Measurements from ENCODE around the gene GATM.
"Not testable (repeated sequence)": the region's sequence is repeated elsewhere in the genome, so short reads cannot be mapped to it uniquely, and the experiment has no call there.

GATM gene

DNA sequence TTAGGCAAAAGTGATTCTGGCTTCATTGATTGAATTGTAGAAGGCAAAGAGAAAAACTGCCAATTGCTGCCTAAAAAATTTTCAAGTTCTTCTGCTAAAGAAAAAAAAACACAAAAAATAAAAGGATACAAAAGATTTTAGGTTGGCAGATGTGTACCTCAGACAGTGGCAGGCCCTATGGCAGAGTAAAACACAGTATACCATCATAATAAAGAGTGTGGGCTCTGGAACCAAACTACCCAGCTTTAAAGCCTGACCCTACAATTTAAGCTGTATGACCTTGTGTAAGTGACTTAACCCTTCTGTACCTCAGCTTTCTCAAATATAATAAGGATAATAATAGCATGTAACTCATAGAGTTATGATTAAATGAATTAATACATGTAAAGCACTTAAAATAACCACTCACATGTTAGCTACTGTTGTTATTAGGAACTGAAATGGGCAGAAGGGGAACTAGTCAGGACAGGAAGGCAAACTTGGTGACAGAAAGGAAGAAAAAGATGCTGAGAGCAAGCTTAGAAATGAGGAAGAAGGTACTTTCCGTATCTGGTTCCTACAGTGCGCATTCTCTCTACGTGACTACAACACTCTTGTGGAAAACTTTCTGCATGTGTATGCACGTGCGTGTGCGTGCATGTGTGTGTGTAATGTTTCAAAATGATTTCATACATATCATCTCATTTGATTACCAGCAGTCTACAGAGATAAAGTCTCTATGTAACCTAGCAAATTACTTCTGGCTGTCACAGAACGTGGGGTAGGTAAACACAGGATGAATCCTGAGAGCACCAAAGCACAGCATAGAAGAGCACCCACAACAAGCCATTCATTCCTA, 13.6 kb upstream of the GATM start:
- in situ Hi-C loops (cut with MboI; ENCODE audit: low sequenced_read_pairs): no loop called here

DNA sequence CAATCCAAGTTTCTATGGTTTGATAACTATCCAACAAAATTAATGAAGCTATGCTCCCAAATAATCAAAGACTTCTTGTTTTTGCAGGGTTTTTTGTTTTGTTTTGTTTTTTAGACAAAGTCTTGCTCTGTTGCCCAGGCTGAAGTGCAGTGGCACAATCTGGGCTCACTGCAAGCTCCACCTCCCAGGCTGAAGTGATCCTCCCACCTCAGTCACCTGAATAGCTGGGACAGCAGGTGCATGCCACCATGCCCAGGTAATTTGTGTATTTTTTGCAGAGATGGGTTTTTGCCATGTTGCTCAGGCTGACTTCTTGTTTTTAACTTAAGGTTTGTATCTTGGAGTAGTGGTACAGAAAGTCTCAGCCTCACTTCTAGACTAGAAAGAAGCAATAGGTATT, 11.0 kb upstream of the GATM start:
- in situ Hi-C loops (cut with MboI; ENCODE audit: low sequenced_read_pairs): no loop called here

- in situ Hi-C loops (cut with MboI; ENCODE audit: low sequenced_read_pairs): no loop called here
Measured at GRCh38 chr15:45387380-45388007, 9.2 kb upstream of the GATM start.

GRCh38 chr15:45386974-45387373, 8.6 kb upstream of the GATM start:
- in situ Hi-C loops (cut with MboI; ENCODE audit: low sequenced_read_pairs): no loop called here

- in situ Hi-C loops (cut with MboI; ENCODE audit: low sequenced_read_pairs): no loop called here
Measured at GRCh38 chr15:45386420-45386819, 8.1 kb upstream of the GATM start.

DNA sequence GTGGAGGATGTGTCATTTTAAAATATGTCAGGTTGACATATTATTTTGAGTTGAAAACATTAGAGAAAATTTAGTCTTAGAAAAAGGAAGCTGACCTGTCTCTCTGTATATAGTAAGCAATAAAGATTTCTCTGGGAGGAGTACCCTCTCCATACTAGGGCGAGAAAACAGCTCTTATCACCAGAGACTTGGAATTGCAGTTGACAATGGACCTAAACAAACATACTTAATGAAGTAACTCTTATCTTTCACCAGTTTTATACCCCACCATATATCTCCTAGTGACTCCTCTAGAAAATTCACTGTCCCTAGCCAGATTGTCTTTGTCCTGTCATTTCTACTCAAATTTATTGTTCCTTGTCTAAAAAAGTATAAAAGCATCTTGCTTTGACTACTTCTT, 7.2 kb upstream of the GATM start:
- in situ Hi-C loops (cut with MboI; ENCODE audit: low sequenced_read_pairs): no loop called here

DNA sequence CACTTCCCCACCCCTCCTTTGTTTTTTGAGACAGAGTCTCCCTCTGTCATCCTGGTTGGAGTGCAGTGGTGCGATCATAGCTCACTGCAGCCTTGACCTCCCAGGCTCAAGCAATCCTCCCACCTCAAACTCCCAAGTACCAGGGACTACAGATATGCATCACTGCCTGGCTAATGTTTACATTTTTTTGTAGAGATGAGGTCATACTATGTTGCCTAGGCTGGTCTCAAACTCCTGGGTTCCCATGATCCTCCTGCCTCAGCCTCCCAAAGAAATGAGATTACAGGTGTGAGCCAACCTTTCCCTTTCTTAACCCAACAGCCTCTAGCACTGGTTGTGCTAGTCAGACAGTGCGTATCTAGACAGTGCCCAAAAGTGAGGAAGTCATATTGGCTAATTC, 6.4 kb upstream of the GATM start:
- in situ Hi-C loops (cut with MboI; ENCODE audit: low sequenced_read_pairs): no loop called here

- in situ Hi-C loops (cut with MboI; ENCODE audit: low sequenced_read_pairs): no loop called here
Measured at GRCh38 chr15:45378913-45379262, 544 bp upstream of the GATM start.

DNA sequence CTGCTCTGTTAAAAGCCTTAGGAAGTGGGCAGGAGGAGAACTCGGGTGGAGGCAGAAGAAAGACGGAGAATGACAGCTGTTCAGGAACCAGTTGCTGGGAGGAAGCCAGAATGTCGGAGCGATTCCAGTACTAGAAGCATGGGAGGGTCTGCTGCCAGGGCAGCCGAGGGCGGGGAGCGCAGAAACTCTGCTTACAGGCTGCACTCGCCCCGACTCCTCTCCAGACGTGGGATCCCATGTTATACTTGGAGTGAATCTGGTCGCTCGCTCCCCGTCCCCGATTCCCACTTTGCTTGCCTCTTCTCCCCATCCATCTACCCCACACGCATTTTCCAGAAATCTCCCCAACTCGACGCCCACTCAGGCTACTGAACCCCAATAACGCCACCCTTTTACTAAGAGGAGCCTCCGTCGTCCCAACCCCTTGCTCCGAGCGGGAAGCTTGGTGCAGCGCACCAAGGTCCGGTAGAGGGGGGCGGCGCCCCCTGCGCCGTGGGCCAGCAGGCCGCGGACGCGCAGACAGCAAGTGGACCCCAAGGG, 665 bp downstream of the GATM start:
- in situ Hi-C loops (cut with MboI; ENCODE audit: low sequenced_read_pairs): no loop called here

DNA sequence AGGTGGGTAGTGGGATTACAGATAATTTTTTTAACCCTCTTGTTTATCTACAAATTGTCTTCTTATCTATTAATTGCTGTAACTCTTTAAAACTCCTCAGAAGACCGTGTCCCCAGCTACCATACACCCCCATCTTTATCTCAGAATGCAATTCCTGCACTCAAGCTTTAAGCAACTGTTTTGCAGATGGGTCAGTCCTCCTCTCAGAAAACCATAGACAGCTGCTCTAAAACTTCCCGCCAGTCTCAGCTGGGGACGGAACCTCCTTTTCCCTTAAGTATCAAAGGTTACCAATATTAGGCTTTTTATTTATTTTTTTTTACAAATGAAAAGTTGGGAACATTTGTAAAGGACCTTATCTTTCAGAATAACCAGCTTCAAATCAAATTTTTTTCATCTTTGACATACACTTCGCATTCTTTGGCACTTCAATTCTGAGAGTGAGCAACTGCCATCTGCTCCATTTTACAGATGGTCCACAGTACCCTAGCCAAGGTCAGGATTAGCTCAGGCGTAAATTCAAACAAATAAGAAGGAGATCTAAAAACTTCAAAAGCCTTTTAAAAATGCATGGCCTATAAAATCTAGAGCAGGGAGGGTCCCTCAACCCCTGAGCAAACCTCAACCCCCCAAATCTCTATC, 1.3 kb downstream of the GATM start:
- in situ Hi-C loops (cut with MboI; ENCODE audit: low sequenced_read_pairs): no loop called here

GRCh38 chr15:45376300-45376928, 1.9 kb downstream of the GATM start:
- in situ Hi-C loops (cut with MboI; ENCODE audit: low sequenced_read_pairs): no loop called here

- in situ Hi-C loops (cut with MboI; ENCODE audit: low sequenced_read_pairs): no loop called here
Measured at GRCh38 chr15:45375836-45376235, 2.5 kb downstream of the GATM start.

DNA sequence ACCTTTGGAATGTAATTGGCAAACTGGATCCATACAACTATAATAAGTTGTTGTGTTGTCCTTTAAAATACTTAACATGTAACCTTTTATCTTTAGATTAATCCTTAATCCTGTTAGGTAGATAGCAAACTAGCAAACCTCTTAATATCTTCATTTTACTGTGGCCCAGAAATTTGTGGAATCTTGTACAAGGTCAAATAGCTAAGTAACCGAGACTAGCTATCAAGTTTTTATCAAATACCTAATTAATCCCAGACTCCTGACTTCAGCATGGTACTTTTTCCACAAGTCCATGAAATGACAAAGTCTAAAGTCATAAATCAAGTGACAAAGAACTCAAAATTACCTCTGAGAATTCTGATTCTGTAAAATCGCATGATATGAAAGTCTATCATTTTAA, 4.4 kb downstream of the GATM start:
- in situ Hi-C loops (cut with MboI; ENCODE audit: low sequenced_read_pairs): no loop called here

DNA sequence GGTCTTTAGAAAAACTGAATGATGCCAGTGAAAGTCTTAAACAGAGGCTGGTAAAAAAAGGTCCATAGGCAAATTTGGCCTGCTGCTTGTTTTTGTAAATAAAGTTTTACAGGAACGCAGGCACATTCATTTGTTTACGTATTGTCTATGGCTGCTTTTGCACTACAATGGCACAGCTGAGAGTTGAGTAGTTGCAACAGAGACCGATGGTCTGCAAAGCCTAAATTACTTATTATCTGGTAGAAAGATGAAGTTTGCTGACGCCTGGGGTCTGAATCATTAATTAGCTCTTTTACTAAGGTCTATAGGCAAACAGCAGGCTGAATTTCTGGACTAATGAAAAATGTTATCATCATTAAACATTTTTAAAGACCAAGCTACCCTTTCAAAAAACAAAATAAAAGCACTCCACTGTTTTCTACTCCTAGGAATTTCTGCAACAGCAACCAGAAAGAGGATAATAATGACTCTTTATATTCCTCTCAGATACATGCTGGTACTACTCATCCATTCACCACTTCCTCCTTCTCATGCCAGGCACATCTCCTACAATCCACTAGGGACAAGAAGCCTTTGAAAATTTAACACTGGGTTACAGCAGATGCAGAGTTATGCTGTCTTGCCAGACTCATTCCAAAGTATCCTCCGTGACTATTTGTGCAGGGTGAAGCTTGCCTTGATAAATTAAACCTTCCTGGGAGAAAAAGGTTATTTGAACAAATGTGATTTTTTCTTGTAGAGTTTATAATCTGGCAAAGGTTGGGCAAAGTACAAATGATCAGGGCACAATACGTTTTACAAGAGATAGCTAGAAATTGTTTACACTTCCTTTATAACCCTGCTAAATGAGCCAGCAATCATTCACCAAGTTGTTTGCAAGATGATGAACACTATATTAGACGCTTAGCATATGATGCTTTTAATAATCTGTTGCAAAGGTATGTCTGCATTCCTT, 6.0 kb downstream of the GATM start:
- in situ Hi-C loops (cut with MboI; ENCODE audit: low sequenced_read_pairs): no loop called here

GRCh38 chr15:45371546-45371945, 6.8 kb downstream of the GATM start:
- in situ Hi-C loops (cut with MboI; ENCODE audit: low sequenced_read_pairs): no loop called here

DNA sequence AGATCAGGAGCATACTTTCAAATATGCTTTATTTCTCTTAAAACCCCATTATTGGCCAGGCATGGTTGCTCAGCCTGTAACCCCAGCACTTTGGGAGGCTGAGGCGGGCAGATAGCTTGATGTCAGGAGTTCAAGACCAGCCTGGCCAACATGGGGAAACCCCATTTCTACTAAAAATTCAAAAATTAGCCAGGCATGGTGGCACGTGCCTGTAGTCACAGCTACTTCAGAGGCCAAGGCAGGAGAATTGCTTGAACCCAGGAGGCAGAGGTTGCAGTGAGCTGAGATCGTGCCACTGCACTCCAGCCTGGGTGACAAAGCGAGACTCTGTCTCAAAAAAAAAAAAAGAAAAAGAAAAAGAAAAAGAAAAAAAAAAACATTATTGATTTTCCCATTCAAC, 8.3 kb downstream of the GATM start:
- in situ Hi-C loops (cut with MboI; ENCODE audit: low sequenced_read_pairs): not testable (repeated sequence)

DNA sequence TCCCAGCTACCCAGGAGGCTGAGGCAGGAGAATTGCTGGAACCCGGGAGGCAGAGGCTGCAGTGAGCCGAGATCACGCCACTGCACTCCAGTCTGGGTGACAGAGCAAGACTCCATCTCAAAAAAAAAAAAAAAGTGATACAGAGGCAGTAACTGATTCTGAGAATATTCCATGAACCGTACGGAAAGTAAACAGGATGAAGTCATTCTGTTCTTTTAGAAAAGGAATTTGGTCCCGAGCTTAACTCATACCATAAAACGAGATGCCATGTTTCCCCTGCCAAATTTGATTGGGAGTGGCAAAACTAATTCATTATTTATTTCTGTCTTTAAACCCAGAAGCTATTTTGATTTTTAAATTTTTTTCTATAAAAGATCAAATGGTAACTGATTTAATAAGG, 11.1 kb downstream of the GATM start:
- in situ Hi-C loops (cut with MboI; ENCODE audit: low sequenced_read_pairs): not testable (repeated sequence)

GRCh38 chr15:45364271-45364670, 14.1 kb downstream of the GATM start:
- in situ Hi-C loops (cut with MboI; ENCODE audit: low sequenced_read_pairs): no loop called here

GRCh38 chr15:45363801-45364200, 14.5 kb downstream of the GATM start:
- in situ Hi-C loops (cut with MboI; ENCODE audit: low sequenced_read_pairs): no loop called here

DNA sequence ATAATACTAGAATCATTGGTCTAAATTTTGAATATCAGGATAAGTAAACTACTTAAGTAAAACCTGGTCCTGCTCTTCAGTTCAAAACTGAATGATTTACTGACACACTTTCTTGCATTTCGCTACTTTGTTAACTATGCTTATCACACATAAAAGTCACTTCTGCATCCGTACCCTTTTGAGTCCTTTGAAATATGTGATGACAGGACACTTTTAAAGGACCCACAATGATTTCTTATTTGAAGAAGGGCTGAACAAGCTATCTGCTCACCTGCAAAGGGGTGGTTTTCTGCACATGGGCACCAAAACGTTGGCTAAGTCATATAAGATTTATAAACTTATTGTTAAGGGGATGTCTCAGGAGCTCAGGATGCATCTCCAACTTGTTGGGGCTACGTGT, 15.0 kb downstream of the GATM start:
- in situ Hi-C loops (cut with MboI; ENCODE audit: low sequenced_read_pairs): no loop called here

Data from hTERT RPE-1 (cell line).